Measurements from ENCODE around the gene RXRG. TPM values are rescaled to one million over a fixed set of nuclear protein-coding genes. Genes with fewer than 3 reads are reported as not detected.

The RXRG gene
- total RNA-seq, 1 donor: not detected

DNA sequence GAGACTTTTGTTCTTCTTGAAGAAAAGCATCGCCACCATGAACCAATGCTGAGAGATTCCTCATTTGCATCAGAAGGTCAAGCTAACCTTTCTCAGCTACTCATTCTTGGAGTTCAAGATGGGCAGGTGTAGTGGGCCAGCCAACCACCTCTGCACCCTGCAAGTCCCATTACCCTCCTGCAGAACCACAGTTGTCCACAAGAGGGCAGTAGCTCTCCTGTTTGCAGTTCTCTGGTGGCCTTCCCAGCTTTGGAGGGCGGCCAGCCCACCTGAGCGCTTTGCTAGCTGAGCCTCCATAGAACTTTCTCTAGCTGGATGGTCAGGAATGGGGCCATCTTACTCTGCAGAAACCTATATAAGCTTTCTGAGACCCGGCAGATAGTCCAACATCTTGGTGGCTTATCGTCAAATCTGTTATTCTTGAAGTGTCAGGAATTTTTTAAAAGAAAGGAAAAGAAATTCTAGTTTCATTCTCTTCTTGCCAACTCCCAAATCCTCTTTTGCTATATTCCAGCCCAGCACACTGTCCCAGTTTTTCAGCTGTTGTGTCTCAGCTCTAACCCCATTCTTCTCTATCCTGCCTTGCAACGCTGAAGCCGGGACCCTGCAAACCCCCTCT, 77.4 kb downstream of the RXRG start:
- H3K4me3 ChIP-seq (ENCODE audit: low read depth, low read length): no peak overlapping the region
- TF ChIP-seq CTCF (IDR thresholded peaks at IDR 0.05; ENCODE audit: insufficient read depth, low read length): peak; percentile 99
- peak; percentile 84 for DNase-seq (ENCODE audit: low read depth)

GRCh38 chr1:165365341-165365740, 79.6 kb downstream of the RXRG start:
- no peak for TF ChIP-seq CTCF (IDR thresholded peaks at IDR 0.05; ENCODE audit: insufficient read depth, low read length)
- peak; percentile 36 for DNase-seq (ENCODE audit: low read depth)
- H3K4me3 ChIP-seq (ENCODE audit: low read depth, low read length): no peak overlapping the region

GRCh38 chr1:165364568-165365133, 80.3 kb downstream of the RXRG start:
- TF ChIP-seq CTCF (IDR thresholded peaks at IDR 0.05; ENCODE audit: insufficient read depth, low read length): no peak
- H3K4me3 ChIP-seq (ENCODE audit: low read depth, low read length): no peak overlapping the region
- peak; percentile 59 for DNase-seq (ENCODE audit: low read depth)

DNA sequence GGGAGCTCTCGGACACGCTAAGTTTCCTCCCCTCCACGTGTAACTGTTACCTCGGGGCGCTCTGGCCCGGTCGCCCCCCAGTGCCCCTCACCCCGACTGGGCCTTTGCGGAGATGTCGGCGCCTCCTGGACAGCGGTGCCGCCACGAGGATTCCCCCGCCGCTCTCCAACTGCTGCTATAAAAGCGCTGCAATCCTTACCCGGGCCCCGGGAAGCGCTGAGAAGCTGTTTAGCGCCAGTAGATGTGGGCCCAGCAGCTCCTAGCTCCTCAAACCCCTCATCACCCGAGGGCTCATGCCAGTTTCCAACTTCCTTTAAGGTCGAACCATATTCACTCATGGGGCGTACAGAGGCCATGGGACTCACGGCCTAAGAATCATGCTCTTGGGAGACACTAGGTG, 88.0 kb downstream of the RXRG start:
- H3K4me3 ChIP-seq (ENCODE audit: low read depth, low read length): no peak overlapping the region
- no peak for TF ChIP-seq CTCF (IDR thresholded peaks at IDR 0.05; ENCODE audit: insufficient read depth, low read length)
- DNase-seq (ENCODE audit: low read depth): no peak

DNA sequence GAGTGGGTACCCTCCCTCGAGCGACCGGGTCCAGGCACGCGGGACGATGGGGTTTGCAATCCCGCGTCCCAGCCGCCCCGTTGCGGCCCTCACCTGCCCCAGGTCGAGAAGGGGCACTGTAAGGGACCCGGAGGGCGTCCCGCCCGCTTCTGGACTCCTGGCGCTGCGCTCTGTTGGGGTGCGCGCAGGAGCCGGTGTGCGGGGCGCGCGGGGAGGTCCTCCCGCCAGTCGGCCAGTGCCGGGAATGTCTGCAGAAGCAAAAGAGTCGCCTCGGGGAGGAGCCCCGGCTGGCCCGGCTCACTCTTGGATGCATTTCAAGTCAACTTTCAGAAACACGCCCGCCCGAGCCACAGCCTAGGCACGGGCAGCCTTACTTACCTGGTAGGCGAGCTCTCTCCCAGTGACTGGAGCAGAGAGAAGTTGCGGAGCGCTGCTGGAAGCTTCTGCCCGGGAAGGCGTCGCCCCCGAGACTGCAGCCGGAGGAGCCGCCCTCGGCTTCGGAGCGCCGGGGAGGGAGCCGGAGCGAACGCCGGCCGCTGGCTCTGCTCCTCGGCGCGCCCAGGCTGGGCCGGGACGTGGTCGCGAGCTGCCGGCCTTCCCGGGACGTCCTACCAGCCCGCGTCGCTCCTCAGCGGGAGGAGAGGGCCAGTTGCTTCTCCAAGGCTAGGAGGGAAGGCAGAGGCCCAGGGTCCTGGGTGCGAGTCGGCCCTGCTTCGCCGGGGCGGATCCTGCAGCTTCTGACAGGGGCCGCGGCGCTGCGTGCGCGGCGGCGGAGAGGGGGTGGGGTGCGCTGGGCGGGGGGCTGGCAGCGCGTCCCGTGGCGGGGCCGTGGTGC, 88.7 kb downstream of the RXRG start, which contains the start of gene LMX1A:
LMX1A (minus strand) TSS at position 739 of the 835 bp plus-strand sequence. CDS start 1,156 bp downstream, outside the sequence.
- DNase-seq (ENCODE audit: low read depth): peak; percentile 24
- H3K4me3 ChIP-seq (ENCODE audit: low read depth, low read length): peak within 1 kb of the TSS; percentile 54

More for the DNA sequence above, 88.7 kb downstream of the RXRG start, which contains the start of gene LMX1A:
- no peak for TF ChIP-seq CTCF (IDR thresholded peaks at IDR 0.05; ENCODE audit: insufficient read depth, low read length)
